Stimulated activated CD8-positive, alpha-beta memory T cell treated with anti-CD3 and anti-CD28 coated beads, Interleukin-7, amount 100 ng/mL, for 4 hours (primary cell): ENCODE results near the gene SLC44A1.

Experiments used
- DNase-seq, 2 donors: peaks; one replicate each; pipeline ENCODE4 v3.0.0-alpha.2; 2020; ENCODE audit warnings: low read depth in 2 of 2

SLC44A1 gene

GRCh38 chr9:105466898-105467455, 222.5 kb downstream of the SLC44A1 start:
- DNase-seq: no peak

- DNase-seq: no peak
These were observed 224.4 kb downstream of the SLC44A1 start for GRCh38 chr9:105468875-105469274.

- DNase-seq: no peak
These were observed 228.8 kb downstream of the SLC44A1 start for GRCh38 chr9:105473221-105473620.

- no peak for DNase-seq
These were observed 230.9 kb downstream of the SLC44A1 start for GRCh38 chr9:105475302-105475701.

GRCh38 chr9:105479846-105480245, 235.4 kb downstream of the SLC44A1 start:
- no peak for DNase-seq

GRCh38 chr9:105483618-105484017, 239.2 kb downstream of the SLC44A1 start:
- DNase-seq: no peak

GRCh38 chr9:105484226-105484625, 239.8 kb downstream of the SLC44A1 start:
- no peak for DNase-seq

- no peak for DNase-seq
These were observed 240.7 kb downstream of the SLC44A1 start for GRCh38 chr9:105485131-105485530.
